ENCODE data around the gene KCNJ5.

DNA sequence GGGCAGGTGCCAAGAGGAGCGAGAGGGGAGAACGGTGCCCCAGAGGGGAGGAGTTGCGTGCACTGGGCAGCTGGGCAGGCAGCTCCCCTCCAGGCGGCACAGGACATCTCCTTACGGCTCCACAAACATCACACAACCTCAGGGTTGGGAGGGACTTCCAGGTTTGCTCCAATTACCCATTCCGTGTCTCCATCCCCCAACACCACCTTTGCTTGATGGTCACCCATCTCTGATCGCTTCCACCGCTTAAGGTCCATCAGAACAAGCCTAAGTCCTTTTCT, 66.0 kb downstream of the KCNJ5 start:
- TF ChIP-seq POLR2A (IDR thresholded peaks at IDR 0.05; ENCODE audit: low read length) = no peak
- no peak for TF ChIP-seq GATA1 (IDR thresholded peaks at IDR 0.05; ENCODE audit: low read depth, low read length)
